Stomach (tissue), 9 donors: Measurements from ENCODE around the gene CCNQ. TPM values are rescaled to one million over a fixed set of nuclear protein-coding genes. Genes with fewer than 3 reads are reported as not detected.

Experiments used
- DNase-seq, 2 donors: peaks; one replicate each; pipeline versions ENCODE4 v3.0.0 to v3.0.0-alpha.2; 2013 to 2019
- H3K27ac ChIP-seq, 5 donors: fragments of 200-600 bp in 4 of 5; sonication (generic) in 4 of 5; one replicate each; pipeline ENCODE4 v1.5.1; 2013 to 2019; ENCODE audit warnings: mild to moderate bottlenecking in 1 of 5, moderate library complexity in 1 of 5
- H3K27me3 ChIP-seq, 3 donors: fragments of 200-600 bp; sonication (generic); one replicate each; pipeline ENCODE4 v1.5.1; 2017 to 2019; ENCODE audit warnings: mixed run types in 1 of 3
- H3K36me3 ChIP-seq, 4 donors: fragments of 200-600 bp; sonication (generic); 1 replicate in 3 of 4; 2 replicates in 1 of 4; pipeline ENCODE4 v1.5.1; 2016 to 2019
- H3K4me1 ChIP-seq, 4 donors: fragments of 200-600 bp; sonication (generic); one replicate each; pipeline ENCODE4 v1.5.1; 2016 to 2019
- H3K4me3 ChIP-seq, 4 donors: fragments of 200-600 bp; sonication (generic) in 3 of 4; one replicate each; pipeline ENCODE4 v1.5.1; 2016 to 2019; ENCODE audit warnings: mild to moderate bottlenecking in 1 of 4
- H3K9me3 ChIP-seq, 4 donors: fragments of 200-600 bp; sonication (generic); one replicate each; pipeline ENCODE4 v1.5.1; 2016 to 2019
- EP300 ChIP-seq: sonication (generic); formaldehyde crosslinking; IDR thresholded peaks from one replicate; pipeline ENCODE4 v1.6.1; 2017; ENCODE audit warnings: antibody characterized with exemption
- POLR2A ChIP-seq, 4 donors: fragments of 450-650 bp; IDR thresholded peaks; one replicate each; pipeline ENCODE4 v1.6.1; 2016; ENCODE audit warnings: antibody characterized with exemption in 4 of 4, control low read depth in 2 of 4, mild to moderate bottlenecking in 1 of 4, moderate library complexity in 1 of 4
- POLR2AphosphoS5 ChIP-seq, 3 donors: sonication (generic); formaldehyde crosslinking; IDR thresholded peaks; one replicate each; pipeline ENCODE4 v1.6.1; 2016; ENCODE audit warnings: antibody characterized with exemption in 3 of 3
- WGBS, 5 donors: extraction: QIAGEN DNeasy Blood & Tissue Kit in 3 of 5; methylation state at CpG; one replicate each; pipeline versions ENCODE4 v1.1.5 to v1.1.7; 2013 to 2018; 5-methylcytosine and 5-hydroxymethylcytosine counted together
- intact Hi-C: fragments of 100-400 bp; cut with DNase I; formaldehyde crosslinking; loops from one replicate; pipeline ENCODE4 v1.15.1; 2023; ENCODE audit warnings: low total_unique reads
- polyA plus RNA-seq, 3 donors: library from polyadenylated mRNA; stranded (reverse); fragments of 200-250 nt; gene quantifications; one replicate each; pipeline ENCODE4 v1.2.3, GENCODE V29; 2013
- total RNA-seq, 5 donors: library from RNA; depleted of rRNA; stranded (reverse); fragments of >200 nt; gene quantifications; one replicate each; pipeline versions ENCODE4 v1.1.0 to v1.2.3, GENCODE V29; 2014 to 2016
- TF ChIP-seq, protein P1 (sequence below), 7 experiments: fragments of 450-650 bp in 4 of 7; fragments of 200-600 bp in 3 of 7; sonication (generic) in 3 of 7; IDR thresholded peaks; one replicate each; pipeline ENCODE4 v1.5.1; 2016 to 2019; ENCODE audit warnings: antibody characterized with exemption in 7 of 7, control low read depth in 2 of 7, mild to moderate bottlenecking in 1 of 7
- donor health status: healthy with polysubstance abuse.
- donor health status: Bipolar disorder and iron deficiency.
- donor health status: healthy.

CCNQ gene
- total and polyA plus RNA-seq, 8 donors = 0.58 to 55.4 (median 26.2) TPM; not detected in 1

GRCh38 chrX:153637121-153638040 is 38.4 kb upstream of the CCNQ start:
- TF ChIP-seq, protein P1, sequence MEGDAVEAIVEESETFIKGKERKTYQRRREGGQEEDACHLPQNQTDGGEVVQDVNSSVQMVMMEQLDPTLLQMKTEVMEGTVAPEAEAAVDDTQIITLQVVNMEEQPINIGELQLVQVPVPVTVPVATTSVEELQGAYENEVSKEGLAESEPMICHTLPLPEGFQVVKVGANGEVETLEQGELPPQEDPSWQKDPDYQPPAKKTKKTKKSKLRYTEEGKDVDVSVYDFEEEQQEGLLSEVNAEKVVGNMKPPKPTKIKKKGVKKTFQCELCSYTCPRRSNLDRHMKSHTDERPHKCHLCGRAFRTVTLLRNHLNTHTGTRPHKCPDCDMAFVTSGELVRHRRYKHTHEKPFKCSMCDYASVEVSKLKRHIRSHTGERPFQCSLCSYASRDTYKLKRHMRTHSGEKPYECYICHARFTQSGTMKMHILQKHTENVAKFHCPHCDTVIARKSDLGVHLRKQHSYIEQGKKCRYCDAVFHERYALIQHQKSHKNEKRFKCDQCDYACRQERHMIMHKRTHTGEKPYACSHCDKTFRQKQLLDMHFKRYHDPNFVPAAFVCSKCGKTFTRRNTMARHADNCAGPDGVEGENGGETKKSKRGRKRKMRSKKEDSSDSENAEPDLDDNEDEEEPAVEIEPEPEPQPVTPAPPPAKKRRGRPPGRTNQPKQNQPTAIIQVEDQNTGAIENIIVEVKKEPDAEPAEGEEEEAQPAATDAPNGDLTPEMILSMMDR (IDR thresholded peaks at IDR 0.05) = no peak
- no peak for TF ChIP-seq EP300
- no peak for TF ChIP-seq POLR2A (IDR thresholded peaks at IDR 0.05)
- no peak for TF ChIP-seq POLR2AphosphoS5 (IDR thresholded peaks at IDR 0.05)
- intact Hi-C loops = no loop called here
- Histone ChIP-seq H3K27ac (no peak overlapping the region), H3K9me3 (peaks cover 0 to 6% (median 2%) of the 10 kb centered on the region in 4 donors), H3K36me3 (no peaks in the 10 kb centered on the region), H3K27me3 (peaks cover 9 to 32% (median 32%) of the 10 kb centered on the region in 3 donors), H3K4me3 (no peak overlapping the region), H3K4me1 (peaks cover 0 to 8% (median 6%) of the 10 kb centered on the region in 4 donors)
- 82 to 89% (median 83%) methylated on average over 20 to 26 of the region's 27 CpGs for WGBS, 5 donors
- DNase-seq = no peak

GRCh38 chrX:153636716-153637115 is 37.8 kb upstream of the CCNQ start:
- TF ChIP-seq POLR2AphosphoS5 (IDR thresholded peaks at IDR 0.05) (no peak), EP300 (no peak), POLR2A (IDR thresholded peaks at IDR 0.05) (no peak)
- TF ChIP-seq, protein P1 (IDR thresholded peaks at IDR 0.05) = no peak
- H3K4me3 ChIP-seq = no peak overlapping the region
- H3K27ac ChIP-seq = no peak overlapping the region
- no peak for DNase-seq
- no peaks in the 10 kb centered on the region for H3K36me3 ChIP-seq
- H3K4me1 ChIP-seq = peaks cover 0 to 1% (median under 1%) of the 10 kb centered on the region in 4 donors
- peaks cover 0 to 13% (median 5%) of the 10 kb centered on the region in 4 donors for H3K9me3 ChIP-seq
- intact Hi-C loops = no loop called here
- H3K27me3 ChIP-seq = peaks cover 9 to 25% (median 25%) of the 10 kb centered on the region in 3 donors
- WGBS, 5 donors = 66 to 71% (median 70%) methylated on average over 5 of the region's 5 CpGs

GRCh38 chrX:153635788-153636668 is 37.1 kb upstream of the CCNQ start:
- peaks cover 0 to 19% (median 9%) of the 10 kb centered on the region in 4 donors for H3K9me3 ChIP-seq
- 79 to 91% (median 79%) methylated on average over 12 to 21 of the region's 21 CpGs for WGBS, 5 donors
- H3K4me1 ChIP-seq = no peaks in the 10 kb centered on the region
- no peak for TF ChIP-seq POLR2A (IDR thresholded peaks at IDR 0.05)
- TF ChIP-seq, protein P1 (IDR thresholded peaks at IDR 0.05) = peak in 2 of 7 experiments; percentile 7 to 11
- no peak overlapping the region for H3K4me3 ChIP-seq
- H3K27me3 ChIP-seq = peaks cover 3 to 19% (median 18%) of the 10 kb centered on the region in 3 donors
- no peak overlapping the region for H3K27ac ChIP-seq
- intact Hi-C loops = no loop called here
- DNase-seq = peak in 1 of 2 donors; percentile 48
- no peaks in the 10 kb centered on the region for H3K36me3 ChIP-seq

DNA sequence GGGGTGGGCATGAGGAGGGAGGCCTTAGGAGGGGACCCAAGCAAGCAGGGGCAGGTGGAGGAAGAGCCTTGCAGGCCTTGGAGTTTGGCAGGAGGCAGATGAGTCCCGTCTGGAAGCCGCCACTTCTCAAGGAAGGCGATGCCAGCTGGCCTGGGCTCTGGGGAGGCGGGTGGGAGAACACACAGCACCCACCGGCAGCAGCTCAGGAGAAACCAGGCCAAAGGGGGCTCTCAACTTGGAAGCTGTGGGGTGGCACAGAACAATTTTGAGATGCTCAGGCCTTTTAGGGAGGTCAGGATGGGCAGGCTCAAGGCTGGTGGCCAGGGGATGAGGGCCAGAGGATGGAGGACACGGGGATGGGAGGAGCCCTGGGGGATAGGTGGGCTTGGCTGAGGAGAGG is 36.4 kb upstream of the CCNQ start:
- WGBS, 5 donors = 84 to 92% (median 90%) methylated on average over 4 to 6 of the region's 6 CpGs
- TF ChIP-seq EP300 = no peak
- TF ChIP-seq POLR2A (IDR thresholded peaks at IDR 0.05) = no peak
- no peak for TF ChIP-seq POLR2AphosphoS5 (IDR thresholded peaks at IDR 0.05)
- TF ChIP-seq, protein P1 (IDR thresholded peaks at IDR 0.05) = no peak
- Histone ChIP-seq H3K4me1 (no peaks in the 10 kb centered on the region), H3K36me3 (no peaks in the 10 kb centered on the region), H3K27ac (no peak overlapping the region), H3K4me3 (no peak overlapping the region), H3K9me3 (peaks cover 0 to 25% (median 12%) of the 10 kb centered on the region in 4 donors), H3K27me3 (peaks cover 0 to 15% (median 12%) of the 10 kb centered on the region in 3 donors)
- DNase-seq = no peak
- intact Hi-C loops = no loop called here
